H1 (cell line): Measurements from ENCODE around the gene SLU7. TPM values are rescaled to one million over a fixed set of nuclear protein-coding genes. Genes with fewer than 3 reads are reported as not detected.

Source experiments
- CEBPB ChIP-seq: IDR thresholded peaks from 2 replicates; pipeline ENCODE4 v1.6.1; 2012; ENCODE audit warnings: low read depth, low read length
- CHD2 ChIP-seq: IDR thresholded peaks from 2 replicates; pipeline ENCODE4 v1.6.1; 2012; ENCODE audit warnings: low read length, improper control_type of control experiment
- MAFK ChIP-seq: IDR thresholded peaks from 2 replicates; pipeline ENCODE4 v1.6.1; 2012; ENCODE audit warnings: low read depth, mild to moderate bottlenecking, improper control_type of control experiment, low read length
- NANOG ChIP-seq: IDR thresholded peaks from 2 replicates; pipeline ENCODE4 v1.6.1; 2011; ENCODE audit warnings: low read length, low read depth, mild to moderate bottlenecking, inconsistent platforms; ENCODE audit not compliant: insufficient read depth, poor library complexity, severe bottlenecking
- POLR2A ChIP-seq, 2 experiments: IDR thresholded peaks; 1 replicate in 1 of 2; 2 replicates in 1 of 2; pipeline ENCODE4 v1.6.1; 2011; ENCODE audit warnings: low read depth in 2 of 2, low read length in 2 of 2, mild to moderate bottlenecking in 2 of 2; ENCODE audit errors: control extremely low read depth in 1 of 2
- RBBP5 ChIP-seq: IDR thresholded peaks from 2 replicates; pipeline ENCODE4 v1.7.1; 2012; ENCODE audit warnings: low read depth, mild to moderate bottlenecking, inconsistent platforms, low read length, moderate library complexity, borderline replicate concordance
- RXRA ChIP-seq: IDR thresholded peaks from 2 replicates; pipeline ENCODE4 v1.6.1; 2011; ENCODE audit warnings: low read depth, mild to moderate bottlenecking, low read length, moderate library complexity; ENCODE audit not compliant: insufficient read depth
- SIN3A ChIP-seq, 2 experiments: IDR thresholded peaks in 1 of 2; conservative IDR thresholded peaks in 1 of 2; 2 replicates each; pipeline ENCODE4 v1.6.1; 2011 to 2012; ENCODE audit warnings: low read length in 2 of 2, improper control_type of control experiment in 1 of 2, low read depth in 1 of 2, mild to moderate bottlenecking in 1 of 2
- SP2 ChIP-seq: IDR thresholded peaks from 2 replicates; pipeline ENCODE4 v1.6.1; 2012; ENCODE audit warnings: mild to moderate bottlenecking, low read length, inconsistent platforms
- TAF1 ChIP-seq: IDR thresholded peaks from 2 replicates; pipeline ENCODE4 v1.6.1; 2011; ENCODE audit warnings: mild to moderate bottlenecking, low read depth, low read length
- TAF7 ChIP-seq: optimal IDR thresholded peaks from 2 replicates; pipeline ENCODE3; 2011; ENCODE audit warnings: low read depth, mild to moderate bottlenecking, inconsistent platforms, low read length, moderate library complexity, borderline replicate concordance
- TCF12 ChIP-seq: IDR thresholded peaks from 2 replicates; pipeline ENCODE4 v1.6.1; 2011; ENCODE audit warnings: low read depth, mild to moderate bottlenecking, low read length
- ZNF274 ChIP-seq: IDR thresholded peaks from 2 replicates; pipeline ENCODE4 v1.7.0; 2012; ENCODE audit warnings: low read length, borderline replicate concordance; ENCODE audit errors: extremely low read depth
- polyA plus RNA-seq, 7 experiments: library from polyadenylated mRNA; depleted of rRNA in 3 of 7; stranded (reverse) in 5 of 7; unstranded in 2 of 7; fragments of >200 nt in 5 of 7; fragments of 200-250 nt in 2 of 7; gene quantifications; 1 replicate in 5 of 7; 2 replicates in 1 of 7; 4 replicates in 1 of 7; pipeline versions ENCODE4 v1.2.1 to v1.2.3, GENCODE V29; 2011 to 2013; ENCODE audit warnings: missing spikeins in 2 of 7, mixed read lengths in 2 of 7
- total RNA-seq: library from RNA; stranded (reverse); fragmentation: NEBNext Ultra II Directional; extraction: Animal tissue kit (Norgen Biotek cat#: 25700); gene quantifications from 2 replicates; pipeline ENCODE4 v1.2.1, GENCODE V29; 2021
- TF ChIP-seq, protein P1 (sequence below): IDR thresholded peaks from 2 replicates; pipeline ENCODE4 v1.6.1; 2012; ENCODE audit warnings: inconsistent platforms
- TF ChIP-seq, protein P2 (sequence below): IDR thresholded peaks from 2 replicates; pipeline ENCODE4 v1.6.1; 2012; ENCODE audit warnings: low read length, inconsistent platforms

Gene SLU7
- total and polyA plus RNA-seq, 2 of the 8 experiments (the other 6 are each of a cell fraction or from before 2014, with no cell fraction given) = 6.0 to 34.1 TPM

DNA sequence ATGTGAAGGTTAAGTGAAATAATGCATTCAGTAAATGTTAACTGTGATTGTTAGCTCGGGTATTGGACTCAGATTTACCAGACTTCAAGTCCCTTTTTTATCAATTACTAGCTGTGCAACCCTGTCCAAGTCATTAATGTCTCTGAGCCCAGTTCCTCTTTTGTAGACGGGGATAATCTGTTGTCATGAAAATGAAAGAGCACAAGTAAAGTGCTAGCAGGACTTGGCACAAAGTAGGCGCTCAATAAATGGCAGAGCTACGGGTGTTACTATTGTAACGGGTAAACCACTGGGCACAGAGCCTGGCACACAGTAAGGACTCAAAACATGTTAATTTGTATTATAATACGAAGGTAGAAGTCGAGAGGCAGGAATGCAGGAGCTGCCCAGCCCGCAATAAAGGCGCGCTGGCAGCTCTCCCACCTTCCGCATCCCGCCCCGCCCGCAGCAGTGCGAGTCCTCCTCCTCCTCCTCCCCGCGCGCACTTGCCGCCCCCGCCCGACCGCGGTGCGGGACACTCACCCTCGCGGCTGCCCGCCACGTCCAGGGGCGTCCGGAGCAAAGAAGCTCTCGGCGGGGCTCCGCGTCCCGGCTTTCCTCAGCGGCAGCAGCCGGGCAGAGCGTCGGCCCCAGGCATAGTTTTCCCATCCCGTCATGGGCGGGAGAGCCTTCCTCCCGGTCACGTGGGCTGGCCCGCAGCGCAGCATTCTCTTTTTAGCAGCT, 48.7 kb downstream of the SLU7 start, which contains the start of gene C1QTNF2 (continued):
- TF ChIP-seq RXRA = no peak
- TF ChIP-seq MAFK = no peak
- no peak for TF ChIP-seq SP2
- no peak for TF ChIP-seq CHD2
- TF ChIP-seq CEBPB = no peak
- TF ChIP-seq TAF7 = no peak
- no peak for TF ChIP-seq ZNF274
- TF ChIP-seq NANOG = no peak
- no peak; the same call in 1 of the 2 replicates for TF ChIP-seq RBBP5
- TF ChIP-seq, protein P1, sequence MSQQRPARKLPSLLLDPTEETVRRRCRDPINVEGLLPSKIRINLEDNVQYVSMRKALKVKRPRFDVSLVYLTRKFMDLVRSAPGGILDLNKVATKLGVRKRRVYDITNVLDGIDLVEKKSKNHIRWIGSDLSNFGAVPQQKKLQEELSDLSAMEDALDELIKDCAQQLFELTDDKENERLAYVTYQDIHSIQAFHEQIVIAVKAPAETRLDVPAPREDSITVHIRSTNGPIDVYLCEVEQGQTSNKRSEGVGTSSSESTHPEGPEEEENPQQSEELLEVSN = peak; percentile 97
- 0 out of 4 replicates have a peak, but pooled peaks of 1 of the 2 experiments have one; percentile 21 for TF ChIP-seq SIN3A (conservative IDR thresholded peaks at IDR 0.05 in 1 of 2, IDR thresholded peaks at IDR 0.05 in 1 of 2; ENCODE audit: low read depth in 1 of 2, low read length in 2 of 2)
- no peak for TF ChIP-seq POLR2A (IDR thresholded peaks at IDR 0.05; ENCODE audit: control extremely low read depth in 1 of 2, low read depth in 2 of 2, low read length in 2 of 2)
- TF ChIP-seq TAF1 = no peak; the same call in 1 of the 2 replicates
- TF ChIP-seq, protein P2, sequence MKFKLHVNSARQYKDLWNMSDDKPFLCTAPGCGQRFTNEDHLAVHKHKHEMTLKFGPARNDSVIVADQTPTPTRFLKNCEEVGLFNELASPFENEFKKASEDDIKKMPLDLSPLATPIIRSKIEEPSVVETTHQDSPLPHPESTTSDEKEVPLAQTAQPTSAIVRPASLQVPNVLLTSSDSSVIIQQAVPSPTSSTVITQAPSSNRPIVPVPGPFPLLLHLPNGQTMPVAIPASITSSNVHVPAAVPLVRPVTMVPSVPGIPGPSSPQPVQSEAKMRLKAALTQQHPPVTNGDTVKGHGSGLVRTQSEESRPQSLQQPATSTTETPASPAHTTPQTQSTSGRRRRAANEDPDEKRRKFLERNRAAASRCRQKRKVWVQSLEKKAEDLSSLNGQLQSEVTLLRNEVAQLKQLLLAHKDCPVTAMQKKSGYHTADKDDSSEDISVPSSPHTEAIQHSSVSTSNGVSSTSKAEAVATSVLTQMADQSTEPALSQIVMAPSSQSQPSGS = no peak
- no peak for TF ChIP-seq TCF12
